Adipocyte (in vitro differentiated cells): ENCODE results near the gene PTPRM.

ENCODE experiments used
- DNase-seq: peaks from one replicate; pipeline ENCODE4 v3.0.0-alpha.2; 2015; ENCODE audit warnings: low read depth
- H3K27me3 ChIP-seq: replicated peaks from 2 replicates; pipeline ENCODE4 v1.7.0; 2013; ENCODE audit warnings: mild to moderate bottlenecking, low read length, moderate library complexity; ENCODE audit not compliant: control insufficient read depth, insufficient read depth
- H3K36me3 ChIP-seq: 2 replicates; pipeline ENCODE4 v1.7.0; 2013; ENCODE audit warnings: low read length, mild to moderate bottlenecking, moderate library complexity; ENCODE audit not compliant: control insufficient read depth, insufficient read depth, severe bottlenecking
- H3K4me1 ChIP-seq: 2 replicates; pipeline ENCODE4 v1.7.0; 2013; ENCODE audit warnings: mild to moderate bottlenecking, low read length, moderate library complexity; ENCODE audit not compliant: control insufficient read depth, insufficient read depth
- H3K4me3 ChIP-seq: 2 replicates; pipeline ENCODE4 v1.7.0; 2013; ENCODE audit warnings: mild to moderate bottlenecking, low read length, moderate library complexity
- H3K9ac ChIP-seq: 2 replicates; pipeline ENCODE4 v1.7.0; 2013; ENCODE audit warnings: mild to moderate bottlenecking, low read length, moderate library complexity
- H3K9me3 ChIP-seq: 2 replicates; pipeline ENCODE4 v1.7.0; 2013; ENCODE audit warnings: mild to moderate bottlenecking, low read length, moderate library complexity; ENCODE audit not compliant: control insufficient read depth

PTPRM gene

DNA sequence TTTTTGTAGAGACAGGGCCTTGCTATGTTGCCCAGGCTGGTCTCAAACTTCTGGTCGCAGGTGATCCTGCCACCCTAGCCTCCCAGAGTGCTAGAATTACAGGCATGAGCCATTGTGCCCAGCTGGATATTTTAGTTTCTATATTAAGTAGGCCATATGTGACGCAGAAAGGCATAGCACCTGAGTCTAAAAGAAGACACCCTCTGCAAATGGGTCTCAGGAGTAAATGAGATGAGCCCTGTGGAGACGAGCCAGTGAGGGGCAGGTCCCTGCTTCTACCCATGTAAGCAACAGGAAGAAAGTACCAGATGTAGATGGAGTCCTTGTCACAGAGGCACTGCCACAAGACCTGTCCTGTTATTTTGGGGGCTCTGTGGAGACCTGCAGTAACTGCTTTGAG lies 322.4 kb downstream of the PTPRM start:
- no peak for DNase-seq

DNA sequence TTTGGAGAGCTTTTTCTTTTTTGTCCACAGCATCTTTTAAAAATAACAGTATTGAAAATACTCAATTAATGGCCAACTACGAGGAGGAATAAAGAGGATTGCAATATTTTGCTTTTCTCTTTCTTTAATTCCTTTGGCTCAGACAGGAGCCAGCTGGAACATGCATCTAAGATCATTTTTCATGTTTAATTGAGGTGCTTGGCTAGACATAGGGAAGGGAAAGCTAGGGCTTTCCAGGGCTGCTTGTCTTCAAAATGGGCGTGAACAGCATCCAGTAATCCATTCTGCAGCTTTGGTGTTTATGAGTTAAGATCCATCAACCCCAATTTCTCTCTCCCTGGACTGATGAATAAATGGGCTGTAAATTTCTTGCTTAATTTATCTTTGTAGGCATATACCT lies 323.0 kb downstream of the PTPRM start:
- Histone ChIP-seq H3K36me3 (peaks cover 4% of the 10 kb centered on the region), H3K4me3 (no peak overlapping the region), H3K9ac (no peak overlapping the region), H3K27me3 (no peaks in the 10 kb centered on the region), H3K4me1 (peaks cover 5% of the 10 kb centered on the region), H3K9me3 (no peaks in the 10 kb centered on the region)
- no peak for DNase-seq

More for the DNA sequence above, 322.4 kb downstream of the PTPRM start:
- peaks cover 4% of the 10 kb centered on the region for H3K36me3 ChIP-seq
- peaks cover 5% of the 10 kb centered on the region for H3K4me1 ChIP-seq
- H3K9ac ChIP-seq, result no peak overlapping the region
- H3K4me3 ChIP-seq, result no peak overlapping the region
- H3K27me3 ChIP-seq, result no peaks in the 10 kb centered on the region
- H3K9me3 ChIP-seq, result no peaks in the 10 kb centered on the region

DNA sequence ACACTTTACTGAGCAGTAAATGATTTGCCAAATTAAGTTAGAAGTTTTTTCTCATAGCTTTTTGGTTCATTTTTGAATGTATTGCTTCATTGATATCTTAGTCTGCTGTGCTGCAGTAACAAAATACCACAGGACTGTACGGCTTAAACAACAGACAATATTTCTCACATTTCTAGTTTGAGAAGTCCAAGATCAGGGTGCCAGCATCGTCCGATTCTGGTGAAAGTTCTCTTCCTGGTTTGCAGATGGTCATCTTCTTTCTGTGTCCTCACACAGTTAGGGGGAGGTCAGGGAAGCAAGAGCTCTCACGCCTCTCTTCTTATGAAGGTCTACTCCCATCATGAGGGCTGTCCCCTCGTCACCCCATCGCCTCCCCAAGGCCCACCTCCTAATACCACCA lies 325.4 kb downstream of the PTPRM start:
- H3K4me1 ChIP-seq, result peaks cover 22% of the 10 kb centered on the region
- H3K9ac ChIP-seq, result no peak overlapping the region
- no peaks in the 10 kb centered on the region for H3K9me3 ChIP-seq
- H3K27me3 ChIP-seq, result no peaks in the 10 kb centered on the region
- no peak overlapping the region for H3K4me3 ChIP-seq
- DNase-seq, result no peak
- peaks cover 4% of the 10 kb centered on the region for H3K36me3 ChIP-seq

DNA sequence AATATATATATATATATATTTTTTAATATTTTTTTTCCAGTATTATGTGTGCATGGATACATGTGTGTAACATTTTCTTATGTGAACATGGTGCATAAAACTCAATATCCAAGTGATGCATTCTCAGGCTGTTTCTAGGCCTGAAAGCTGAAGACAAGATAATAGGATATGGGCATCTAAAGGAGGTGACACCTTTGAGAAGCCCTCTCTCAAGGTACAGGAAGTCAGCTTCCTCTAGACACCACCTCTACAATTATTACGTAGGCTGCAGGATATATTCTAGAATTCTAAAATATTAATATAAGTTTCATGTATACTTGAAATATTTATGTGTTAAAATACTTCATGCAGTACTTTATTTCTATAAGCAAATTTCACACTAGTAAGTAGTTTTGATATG lies 327.5 kb downstream of the PTPRM start:
- DNase-seq, result no peak
- Histone ChIP-seq H3K27me3 (no peaks in the 10 kb centered on the region), H3K4me1 (peaks cover 43% of the 10 kb centered on the region), H3K36me3 (no peaks in the 10 kb centered on the region), H3K9ac (no peak overlapping the region), H3K4me3 (no peak overlapping the region), H3K9me3 (no peaks in the 10 kb centered on the region)

DNA sequence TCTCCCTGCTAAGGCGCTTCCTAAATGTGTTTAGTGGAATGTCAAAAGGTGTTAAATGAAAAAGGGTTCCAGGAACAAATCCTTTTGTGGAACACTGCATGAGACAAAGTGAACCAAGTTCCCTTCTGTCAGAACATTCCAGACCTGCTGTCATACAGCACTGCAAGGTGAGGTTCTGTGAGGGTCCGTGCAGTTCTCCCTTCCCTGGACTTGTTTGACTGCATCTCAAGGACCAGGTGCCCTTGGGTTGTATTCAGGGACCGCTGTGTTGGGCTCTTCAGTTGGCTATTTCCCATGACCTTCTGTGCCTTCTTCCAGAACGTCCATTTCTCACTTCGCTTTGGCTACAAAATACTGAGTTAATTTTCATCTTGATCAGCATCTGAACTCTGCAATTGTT lies 328.2 kb downstream of the PTPRM start:
- H3K27me3 ChIP-seq, result no peaks in the 10 kb centered on the region
- no peaks in the 10 kb centered on the region for H3K9me3 ChIP-seq
- no peak overlapping the region for H3K4me3 ChIP-seq
- H3K4me1 ChIP-seq, result peaks cover 48% of the 10 kb centered on the region
- no peaks in the 10 kb centered on the region for H3K36me3 ChIP-seq
- no peak for DNase-seq
- H3K9ac ChIP-seq, result no peak overlapping the region

DNA sequence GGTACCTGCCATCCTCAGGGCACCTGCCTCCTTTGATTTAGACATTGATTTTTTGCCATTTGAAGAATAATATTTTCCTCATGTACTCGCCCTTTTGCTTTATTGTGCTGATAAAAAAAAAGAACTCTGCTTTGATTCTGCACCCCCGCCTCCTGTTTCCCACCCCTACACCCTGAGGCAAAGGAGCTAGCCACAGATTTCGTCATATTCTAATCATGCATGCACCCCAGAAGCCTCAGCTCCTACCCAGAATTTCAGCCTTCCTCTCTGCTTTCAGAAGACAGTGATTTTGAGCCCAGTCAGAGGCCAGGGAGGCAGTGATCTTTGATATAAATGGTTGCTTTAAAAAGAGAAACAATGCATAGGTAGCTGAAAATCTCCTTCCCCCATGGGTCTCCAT lies 329.0 kb downstream of the PTPRM start:
- Histone ChIP-seq H3K9ac (peak overlapping the region; percentile 87), H3K36me3 (no peaks in the 10 kb centered on the region), H3K4me1 (peaks cover 45% of the 10 kb centered on the region), H3K9me3 (no peaks in the 10 kb centered on the region), H3K27me3 (no peaks in the 10 kb centered on the region), H3K4me3 (no peak overlapping the region)
- peak; percentile 30 for DNase-seq

DNA sequence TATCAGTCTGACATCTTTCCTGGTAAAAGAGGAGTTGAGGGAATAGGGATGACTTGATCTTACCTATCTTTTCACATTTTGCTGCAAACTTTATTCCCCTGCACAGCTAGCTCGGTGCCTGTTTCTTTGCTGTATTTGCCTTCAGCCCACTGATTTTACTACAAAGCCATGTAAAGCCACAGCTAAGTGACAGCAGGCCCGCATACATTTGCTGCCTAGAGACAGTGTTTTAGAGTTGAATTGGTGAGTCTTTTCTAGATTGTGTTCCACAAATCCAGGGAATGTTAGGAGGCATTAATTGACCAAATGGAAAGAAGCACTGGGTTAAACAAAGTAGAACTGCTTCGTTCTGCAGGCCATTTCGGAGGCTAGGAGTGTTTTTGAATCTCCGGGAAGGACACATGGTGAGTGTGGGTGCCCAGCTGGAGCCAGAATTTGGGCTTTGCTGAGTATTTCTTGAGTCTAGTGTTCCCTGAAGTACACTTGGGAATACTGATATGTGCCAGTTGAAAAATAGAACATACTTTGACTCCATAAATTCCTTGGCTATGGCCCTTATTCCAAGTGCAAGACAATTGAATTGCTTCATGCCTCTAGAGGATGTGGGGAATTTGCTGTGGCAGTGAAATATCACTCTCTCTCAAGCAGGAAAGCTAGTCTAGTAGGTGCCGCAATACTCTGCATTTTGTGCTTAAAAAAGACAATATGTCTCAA lies 329.8 kb downstream of the PTPRM start:
- Histone ChIP-seq H3K4me3 (peak overlapping the region; percentile 45), H3K36me3 (no peaks in the 10 kb centered on the region), H3K9me3 (no peaks in the 10 kb centered on the region), H3K27me3 (no peaks in the 10 kb centered on the region), H3K9ac (peak overlapping the region; percentile 87), H3K4me1 (peaks cover 50% of the 10 kb centered on the region)
- peak; percentile 50 for DNase-seq

DNA sequence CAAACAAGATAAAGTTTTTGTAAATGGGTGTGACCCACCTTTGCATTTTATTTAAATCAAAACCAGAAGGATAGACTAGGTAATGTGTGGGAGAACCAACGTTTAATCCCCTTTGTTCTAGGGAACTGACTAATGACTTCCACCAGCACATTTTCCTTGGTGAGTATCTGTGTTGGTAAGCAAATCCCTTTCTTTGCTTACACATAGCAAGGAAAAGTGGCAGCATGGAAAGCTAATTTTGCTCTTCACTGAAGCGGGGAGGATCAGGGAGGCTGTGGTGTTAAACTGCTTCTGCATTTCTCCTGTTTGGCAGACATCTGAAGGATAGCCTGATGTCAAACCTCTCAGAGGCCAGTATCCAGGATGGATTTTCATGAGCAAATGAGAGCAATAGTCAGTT lies 331.1 kb downstream of the PTPRM start:
- H3K36me3 ChIP-seq, result no peaks in the 10 kb centered on the region
- no peak for DNase-seq
- no peaks in the 10 kb centered on the region for H3K9me3 ChIP-seq
- H3K9ac ChIP-seq, result peak overlapping the region; percentile 67
- peaks cover 63% of the 10 kb centered on the region for H3K4me1 ChIP-seq
- H3K27me3 ChIP-seq, result no peaks in the 10 kb centered on the region
- no peak overlapping the region for H3K4me3 ChIP-seq

DNA sequence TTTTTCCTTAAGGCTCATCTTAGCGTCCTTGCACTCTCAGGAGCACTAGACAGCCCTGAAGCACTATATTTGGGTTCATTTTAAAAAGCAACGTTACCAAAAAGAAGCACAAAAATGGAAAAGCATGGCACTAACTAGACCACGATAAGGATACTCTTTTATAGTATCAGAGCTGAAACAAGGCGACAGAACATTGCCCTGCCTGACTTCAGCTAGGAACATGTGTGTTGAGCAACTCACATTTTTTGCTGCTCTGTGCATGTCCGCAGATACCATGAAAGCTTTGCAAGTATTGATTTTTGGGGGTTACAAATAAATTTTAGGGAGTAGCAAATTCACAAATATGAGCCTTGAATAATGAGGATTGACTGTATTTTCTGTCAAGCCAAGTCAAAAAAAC lies 332.0 kb downstream of the PTPRM start:
- Histone ChIP-seq H3K27me3 (no peaks in the 10 kb centered on the region), H3K4me3 (no peak overlapping the region), H3K36me3 (no peaks in the 10 kb centered on the region), H3K9ac (peak overlapping the region; percentile 67), H3K4me1 (peaks cover 63% of the 10 kb centered on the region), H3K9me3 (no peaks in the 10 kb centered on the region)
- no peak for DNase-seq

DNA sequence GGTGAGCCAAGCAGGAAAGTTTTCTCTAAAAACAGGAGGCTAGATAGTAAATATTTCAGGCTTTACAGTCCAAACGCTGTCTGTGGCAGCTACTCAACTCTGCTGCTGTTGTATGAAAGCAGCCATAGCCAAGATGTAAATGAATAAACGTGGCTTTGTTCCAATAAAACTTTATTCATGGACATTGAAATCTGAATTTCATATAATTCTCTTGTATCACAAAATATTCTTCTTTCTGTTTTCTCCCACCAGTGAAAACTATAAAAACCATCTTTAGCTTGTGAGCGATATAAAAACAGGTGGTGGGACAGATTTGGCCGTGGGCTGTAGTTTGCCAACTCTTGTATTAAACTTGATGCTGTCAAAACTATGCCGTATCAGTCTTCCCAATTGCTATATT lies 333.0 kb downstream of the PTPRM start:
- H3K4me1 ChIP-seq, result peaks cover 69% of the 10 kb centered on the region
- no peak overlapping the region for H3K9ac ChIP-seq
- no peaks in the 10 kb centered on the region for H3K9me3 ChIP-seq
- no peaks in the 10 kb centered on the region for H3K36me3 ChIP-seq
- H3K27me3 ChIP-seq, result no peaks in the 10 kb centered on the region
- H3K4me3 ChIP-seq, result no peak overlapping the region
- DNase-seq, result no peak

DNA sequence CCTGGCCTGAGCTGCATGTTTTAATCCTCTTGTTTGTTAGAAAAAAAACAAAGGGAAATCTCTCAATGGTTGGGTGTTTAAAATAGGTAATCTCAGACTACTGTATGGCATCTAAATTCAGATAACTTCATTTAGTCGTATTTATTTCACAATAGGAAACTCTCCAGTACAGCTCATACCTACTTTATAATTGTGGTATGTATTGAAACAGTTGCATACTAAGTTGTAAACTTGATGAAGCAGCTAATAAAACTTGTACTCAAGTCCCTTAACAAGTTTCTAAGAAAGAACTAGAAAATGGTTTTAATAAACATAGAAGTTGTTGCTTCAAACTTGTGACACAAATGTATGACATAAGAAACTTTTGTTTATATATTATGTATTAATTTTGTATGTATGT lies 334.5 kb downstream of the PTPRM start:
- peaks cover 59% of the 10 kb centered on the region for H3K4me1 ChIP-seq
- DNase-seq, result no peak
- no peaks in the 10 kb centered on the region for H3K27me3 ChIP-seq
- H3K9ac ChIP-seq, result peak overlapping the region; percentile 40
- H3K36me3 ChIP-seq, result no peaks in the 10 kb centered on the region
- no peaks in the 10 kb centered on the region for H3K9me3 ChIP-seq
- no peak overlapping the region for H3K4me3 ChIP-seq

DNA sequence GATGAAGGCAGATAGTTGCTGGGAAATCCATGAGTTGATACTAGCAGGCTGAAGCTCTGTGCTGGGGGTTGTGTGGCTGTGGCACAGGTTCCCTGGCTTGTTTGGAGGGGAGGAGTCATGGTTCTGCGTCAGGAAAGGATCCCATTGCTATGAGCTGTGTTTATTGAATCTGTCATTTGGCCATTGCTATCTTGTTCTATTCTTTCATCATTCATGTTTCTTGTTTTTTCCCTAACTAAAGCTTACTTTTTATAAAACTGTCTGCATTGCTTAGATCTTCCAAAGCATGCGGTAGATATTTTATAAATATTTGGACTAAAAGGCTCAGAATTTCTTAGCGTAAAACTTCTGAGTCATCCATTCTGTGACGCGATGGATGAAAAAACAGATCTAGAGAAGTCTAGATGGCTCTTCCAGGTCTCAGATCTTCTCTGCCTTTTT lies 335.3 kb downstream of the PTPRM start:
- Histone ChIP-seq H3K4me1 (peaks cover 53% of the 10 kb centered on the region), H3K9ac (peak overlapping the region; percentile 40), H3K36me3 (peaks cover 4% of the 10 kb centered on the region), H3K9me3 (no peaks in the 10 kb centered on the region), H3K4me3 (peak overlapping the region; percentile 39), H3K27me3 (no peaks in the 10 kb centered on the region)
- no peak for DNase-seq
